GM12878 (cell line): ENCODE results near the gene PKMYT1. TPM values are rescaled to one million over a fixed set of nuclear protein-coding genes. Genes with fewer than 3 reads are reported as not detected.

Source experiments
- ATAC-seq: fragments of 200-7000 bp; cut with Tn5 transposase; 3 replicates; pipeline ENCODE4 v1.9.1; 2020; ENCODE audit warnings: mild to moderate bottlenecking, moderate library complexity
- BruUV-seq: library from RNA; stranded (reverse); fragments of 400-500 nt; replicated peaks from 2 replicates; lab custom pipeline; 2021; lab: Mats Ljungman, UMichigan
- CTCF ChIA-PET: fragments of 300-600 bp; sonication (Branson Sonifier 250); formaldehyde crosslinking; extraction: SDS; loops from one replicate; lab custom pipeline; 2021; ENCODE audit warnings: inconsistent platforms; lab: Yijun Ruan, JAX
- POLR2A ChIA-PET: fragments of 350-600 bp; formaldehyde crosslinking; extraction: SDS; loops from one replicate; lab custom pipeline; 2021; ENCODE audit warnings: inconsistent platforms; lab: Charles Lee
- RAD21 ChIA-PET: fragments of 300-600 bp; sonication (Branson Sonifier 250); formaldehyde crosslinking; loops from one replicate; lab custom pipeline; 2023; ENCODE audit warnings: antibody characterized with exemption; ENCODE audit not compliant: unreplicated experiment; lab: Charles Lee
- SMC1A ChIA-PET: fragments of 300-600 bp; sonication (Branson Sonifier 250); formaldehyde crosslinking; loops from one replicate; lab custom pipeline; 2023; ENCODE audit not compliant: unreplicated experiment, uncharacterized antibody; lab: Charles Lee
- DNase-seq: peaks from one replicate; pipeline ENCODE4 v3.0.0-alpha.2; 2011; ENCODE audit warnings: low read depth, low spot score
- FAIRE-seq: peaks from 3 replicates; lab custom pipeline; 2011; peaks lifted over from hg19 to GRCh38; lab: Jason Lieb, UNC
- H2AFZ ChIP-seq: 2 replicates; pipeline ENCODE4 v1.6.0; 2011; ENCODE audit warnings: low read depth, low read length, control low read depth; ENCODE audit not compliant: control insufficient read depth
- H3K27ac ChIP-seq: 2 replicates; pipeline ENCODE4 v1.5.1; 2011; ENCODE audit warnings: control low read depth; ENCODE audit not compliant: control insufficient read depth, insufficient read depth
- H3K27me3 ChIP-seq, 2 experiments: replicated peaks in 1 of 2; 2 replicates each; pipeline versions ENCODE4 v1.6.0 to v1.6.1; 2011; ENCODE audit warnings: low read length in 1 of 2; ENCODE audit not compliant: control insufficient read depth in 2 of 2, insufficient read depth in 2 of 2
- H3K36me3 ChIP-seq, 2 experiments: 2 replicates each; pipeline ENCODE4 v1.5.1; 2011; ENCODE audit warnings: low read length in 1 of 2; ENCODE audit not compliant: control insufficient read depth in 2 of 2, insufficient read depth in 2 of 2
- H3K4me1 ChIP-seq: 2 replicates; pipeline ENCODE4 v1.6.1; 2011; ENCODE audit warnings: mild to moderate bottlenecking, low read length, moderate library complexity, mixed read lengths; ENCODE audit not compliant: control insufficient read depth, insufficient read depth
- H3K4me2 ChIP-seq: 2 replicates; pipeline ENCODE4 v1.6.0; 2011; ENCODE audit warnings: control low read depth; ENCODE audit not compliant: control insufficient read depth, insufficient read depth
- H3K4me3 ChIP-seq: fragments of 200-600 bp; sonication (generic); 2 replicates; pipeline ENCODE4 v1.5.1; 2016
- H3K79me2 ChIP-seq: 2 replicates; pipeline ENCODE4 v1.6.0; 2011; ENCODE audit warnings: low read length; ENCODE audit not compliant: control insufficient read depth, insufficient read depth
- H3K9ac ChIP-seq: 2 replicates; pipeline ENCODE4 v1.8.0; 2011; ENCODE audit warnings: low read length, control low read depth, mixed read lengths; ENCODE audit not compliant: control insufficient read depth, insufficient read depth
- H3K9me3 ChIP-seq: replicated peaks from 3 replicates; pipeline ENCODE4 v1.5.1; 2011; ENCODE audit warnings: mild to moderate bottlenecking, low read length; ENCODE audit not compliant: control insufficient read depth, insufficient read depth
- H4K20me1 ChIP-seq: 2 replicates; pipeline ENCODE4 v1.6.0; 2011; ENCODE audit not compliant: control insufficient read depth, insufficient read depth
- BCL11A ChIP-seq: IDR thresholded peaks from 2 replicates; pipeline ENCODE4 v1.6.1; 2011; ENCODE audit warnings: low read depth, low read length
- BRCA1 ChIP-seq: IDR thresholded peaks from 2 replicates; pipeline ENCODE4 v1.6.1; 2011; ENCODE audit warnings: low read depth, low read length, improper control_type of control experiment
- DPF2 ChIP-seq: fragments of 450-650 bp; IDR thresholded peaks from 2 replicates; pipeline ENCODE4 v1.6.1; 2017; ENCODE audit warnings: mild to moderate bottlenecking
- GATAD2B ChIP-seq: fragments of 450-650 bp; conservative IDR thresholded peaks from 2 replicates; pipeline ENCODE4 v1.6.1; 2017; ENCODE audit warnings: low read depth, mild to moderate bottlenecking, moderate library complexity
- IKZF1 ChIP-seq: fragments of 450-650 bp; conservative IDR thresholded peaks from 2 replicates; pipeline ENCODE4 v1.6.1; 2017; ENCODE audit warnings: antibody characterized with exemption, mild to moderate bottlenecking
- MEF2B ChIP-seq: fragments of 450-650 bp; IDR thresholded peaks from 2 replicates; pipeline ENCODE4 v1.6.1; 2018; ENCODE audit warnings: mild to moderate bottlenecking, moderate library complexity; ENCODE audit not compliant: partially characterized antibody, poor library complexity, severe bottlenecking
- MTA2 ChIP-seq: fragments of 450-650 bp; IDR thresholded peaks from 2 replicates; pipeline ENCODE4 v1.6.1; 2016; ENCODE audit warnings: low read depth, mild to moderate bottlenecking, moderate library complexity
- TARDBP ChIP-seq: IDR thresholded peaks from 2 replicates; pipeline ENCODE4 v1.6.1; 2016; ENCODE audit warnings: borderline replicate concordance
- TCF3 ChIP-seq: IDR thresholded peaks from 2 replicates; pipeline ENCODE4 v1.6.1; 2012; ENCODE audit warnings: low read depth, mild to moderate bottlenecking, low read length, borderline replicate concordance; ENCODE audit not compliant: insufficient read depth
- ZNF207 ChIP-seq: fragments of 450-650 bp; IDR thresholded peaks from 2 replicates; pipeline ENCODE4 v1.6.1; 2014; ENCODE audit warnings: antibody characterized with exemption, mild to moderate bottlenecking, borderline replicate concordance
- ZNF217 ChIP-seq: fragments of 450-650 bp; IDR thresholded peaks from 2 replicates; pipeline ENCODE4 v1.6.1; 2017; ENCODE audit warnings: antibody characterized with exemption, mild to moderate bottlenecking
- WGBS: methylation state at CpG from one replicate; pipeline ENCODE4 v1.1.6; 2016; ENCODE audit warnings: low lambda C conversion rate; ENCODE audit not compliant: insufficient replicate concordance, insufficient coverage; ENCODE audit errors: missing lambda C conversion rate; 5-methylcytosine and 5-hydroxymethylcytosine counted together
- in situ Hi-C: fragments of 300-500 bp; cut with MboI; formaldehyde crosslinking; loops from 9 replicates; pipeline ENCODE4 v1.14.3; 2018; ENCODE audit warnings: mixed read lengths
- intact Hi-C: fragments of 100-400 bp; cut with micrococcal nuclease; formaldehyde crosslinking; loops from one replicate; pipeline ENCODE4 v1.14.2; 2022; ENCODE audit not compliant: unreplicated experiment
- polyA plus RNA-seq, 11 experiments: library from polyadenylated mRNA; depleted of rRNA in 4 of 11; unstranded in 6 of 11; stranded (reverse) in 5 of 11; fragments of >200 nt; fragmentation: Nextera tagmentation in 4 of 11; fragmentation: Illumina TruSeq in 1 of 11; extraction: Ambion mirVana in 4 of 11; extraction: Trizol in 1 of 11; gene quantifications; 1 replicate in 1 of 11; 2 replicates in 10 of 11; pipeline versions ENCODE4 v1.2.1 to v1.2.3, GENCODE V29; 2011 to 2016; ENCODE audit warnings: inconsistent platforms in 2 of 11, missing spikeins in 2 of 11, low read depth in 1 of 11
- total RNA-seq, 4 experiments: library from RNA; depleted of rRNA in 3 of 4; stranded (reverse); fragments of >200 nt in 3 of 4; fragmentation: Illumina TruSeq in 1 of 4; extraction: Trizol in 1 of 4; gene quantifications; 2 replicates each; pipeline versions ENCODE4 v1.2.1 to v1.2.3, GENCODE V29; 2013 to 2021
- TF ChIP-seq, protein P1 (sequence below): fragments of 150-350 bp; IDR thresholded peaks from 2 replicates; pipeline ENCODE4 v1.6.1; 2014; ENCODE audit warnings: mild to moderate bottlenecking, low read depth, low read length
- TF ChIP-seq, protein P2 (sequence below): IDR thresholded peaks from 2 replicates; pipeline ENCODE4 v1.6.1; 2012; ENCODE audit warnings: improper control_type of control experiment, low read depth, low read length; ENCODE audit not compliant: insufficient replicate concordance

The PKMYT1 gene
- total and polyA plus RNA-seq, 10 of the 15 experiments (the other 5 are each of a cell fraction or from before 2014, with no cell fraction given), result 4.6 to 101 (median 29.9) TPM

DNA sequence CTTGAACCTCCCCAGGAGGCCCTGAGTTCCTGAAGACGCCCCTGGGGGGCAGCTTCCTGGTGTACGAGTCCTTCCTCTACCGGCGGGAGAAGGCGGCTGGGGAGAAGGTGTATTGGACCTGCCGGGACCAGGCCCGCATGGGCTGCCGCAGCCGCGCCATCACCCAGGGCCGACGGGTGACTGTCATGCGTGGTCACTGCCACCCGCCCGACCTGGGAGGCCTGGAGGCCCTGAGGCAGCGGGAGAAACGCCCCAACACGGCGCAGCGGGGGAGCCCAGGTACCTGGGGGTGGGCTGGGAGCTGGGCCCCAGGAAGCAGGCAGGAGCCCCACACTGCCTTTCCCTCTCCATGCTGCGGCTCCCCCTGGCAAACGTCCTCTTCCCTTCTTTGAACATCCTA lies 46.5 kb downstream of the PKMYT1 start:
- H2AFZ ChIP-seq, result no peak overlapping the region
- no peaks in the 10 kb centered on the region for H3K9me3 ChIP-seq
- H3K79me2 ChIP-seq, result no peaks in the 10 kb centered on the region
- POLR2A ChIA-PET, result no interaction called here
- DNase-seq, result no peak
- no peaks in the 10 kb centered on the region for H3K4me1 ChIP-seq
- SMC1A ChIA-PET, result no interaction called here
- TF ChIP-seq, protein P1, sequence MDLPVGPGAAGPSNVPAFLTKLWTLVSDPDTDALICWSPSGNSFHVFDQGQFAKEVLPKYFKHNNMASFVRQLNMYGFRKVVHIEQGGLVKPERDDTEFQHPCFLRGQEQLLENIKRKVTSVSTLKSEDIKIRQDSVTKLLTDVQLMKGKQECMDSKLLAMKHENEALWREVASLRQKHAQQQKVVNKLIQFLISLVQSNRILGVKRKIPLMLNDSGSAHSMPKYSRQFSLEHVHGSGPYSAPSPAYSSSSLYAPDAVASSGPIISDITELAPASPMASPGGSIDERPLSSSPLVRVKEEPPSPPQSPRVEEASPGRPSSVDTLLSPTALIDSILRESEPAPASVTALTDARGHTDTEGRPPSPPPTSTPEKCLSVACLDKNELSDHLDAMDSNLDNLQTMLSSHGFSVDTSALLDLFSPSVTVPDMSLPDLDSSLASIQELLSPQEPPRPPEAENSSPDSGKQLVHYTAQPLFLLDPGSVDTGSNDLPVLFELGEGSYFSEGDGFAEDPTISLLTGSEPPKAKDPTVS, result no peak
- no peak for TF ChIP-seq MTA2
- TF ChIP-seq BCL11A, result no peak
- TF ChIP-seq DPF2, result no peak
- no peak for TF ChIP-seq MEF2B
- no peak for TF ChIP-seq TARDBP
- TF ChIP-seq IKZF1, result no peak
- no peak for FAIRE-seq
- no peak overlapping the region for H3K4me3 ChIP-seq
- BruUV-seq, result no TSS peak
- RAD21 ChIA-PET, result no interaction called here
- H3K4me2 ChIP-seq, result no peak overlapping the region
- no peaks in the 10 kb centered on the region for H3K27me3 ChIP-seq
- no peak overlapping the region for H3K27ac ChIP-seq
- H3K9ac ChIP-seq, result no peak overlapping the region
- 89% methylated on average over 21 of the region's 22 CpGs for WGBS
- H4K20me1 ChIP-seq, result no peaks in the 10 kb centered on the region
- CTCF ChIA-PET, result no interaction called here
- in situ Hi-C loops (no loop called here), intact Hi-C loops (no loop called here)
- ATAC-seq, result no peak
- H3K36me3 ChIP-seq, result peaks cover 0 to 23% of the 10 kb centered on the region in 2 experiments; a peak in 2 of 4 replicates

DNA sequence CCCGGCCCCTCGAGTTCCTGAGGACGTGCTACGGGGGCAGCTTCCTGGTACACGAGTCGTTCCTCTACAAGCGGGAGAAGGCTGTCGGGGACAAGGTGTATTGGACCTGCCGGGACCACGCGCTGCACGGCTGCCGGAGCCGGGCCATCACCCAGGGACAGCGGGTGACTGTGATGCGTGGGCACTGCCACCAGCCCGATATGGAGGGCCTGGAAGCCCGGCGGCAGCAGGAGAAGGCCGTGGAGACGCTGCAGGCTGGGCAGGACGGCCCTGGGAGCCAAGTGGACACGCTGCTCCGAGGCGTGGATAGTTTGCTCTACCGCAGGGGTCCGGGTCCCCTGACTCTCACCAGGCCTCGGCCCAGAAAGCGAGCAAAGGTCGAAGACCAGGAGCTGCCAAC lies 47.1 kb downstream of the PKMYT1 start:
- intact Hi-C loops, result no loop called here
- FAIRE-seq (no peak), ATAC-seq (no peak), DNase-seq (no peak)
- Histone ChIP-seq H3K79me2 (no peaks in the 10 kb centered on the region), H3K4me2 (no peak overlapping the region), H3K36me3 (peaks cover 0 to 20% of the 10 kb centered on the region in 2 experiments; a peak in 2 of 4 replicates), H4K20me1 (no peaks in the 10 kb centered on the region), H3K4me1 (no peaks in the 10 kb centered on the region), H3K9me3 (no peaks in the 10 kb centered on the region), H3K9ac (no peak overlapping the region), H2AFZ (no peak overlapping the region), H3K27ac (no peak overlapping the region), H3K27me3 (no peaks in the 10 kb centered on the region), H3K4me3 (no peak overlapping the region)
- 93% methylated on average over 30 of the region's 30 CpGs for WGBS
- ChIA-PET RAD21 (no interaction called here), POLR2A (no interaction called here), CTCF (no interaction called here), SMC1A (no interaction called here)
- no TSS peak for BruUV-seq
- in situ Hi-C loops, result no loop called here
- TF ChIP-seq MTA2 (no peak), BRCA1 (no peak), GATAD2B (no peak), ZNF217 (no peak), ZNF207 (no peak), TCF3 (no peak)
- TF ChIP-seq, protein P2, sequence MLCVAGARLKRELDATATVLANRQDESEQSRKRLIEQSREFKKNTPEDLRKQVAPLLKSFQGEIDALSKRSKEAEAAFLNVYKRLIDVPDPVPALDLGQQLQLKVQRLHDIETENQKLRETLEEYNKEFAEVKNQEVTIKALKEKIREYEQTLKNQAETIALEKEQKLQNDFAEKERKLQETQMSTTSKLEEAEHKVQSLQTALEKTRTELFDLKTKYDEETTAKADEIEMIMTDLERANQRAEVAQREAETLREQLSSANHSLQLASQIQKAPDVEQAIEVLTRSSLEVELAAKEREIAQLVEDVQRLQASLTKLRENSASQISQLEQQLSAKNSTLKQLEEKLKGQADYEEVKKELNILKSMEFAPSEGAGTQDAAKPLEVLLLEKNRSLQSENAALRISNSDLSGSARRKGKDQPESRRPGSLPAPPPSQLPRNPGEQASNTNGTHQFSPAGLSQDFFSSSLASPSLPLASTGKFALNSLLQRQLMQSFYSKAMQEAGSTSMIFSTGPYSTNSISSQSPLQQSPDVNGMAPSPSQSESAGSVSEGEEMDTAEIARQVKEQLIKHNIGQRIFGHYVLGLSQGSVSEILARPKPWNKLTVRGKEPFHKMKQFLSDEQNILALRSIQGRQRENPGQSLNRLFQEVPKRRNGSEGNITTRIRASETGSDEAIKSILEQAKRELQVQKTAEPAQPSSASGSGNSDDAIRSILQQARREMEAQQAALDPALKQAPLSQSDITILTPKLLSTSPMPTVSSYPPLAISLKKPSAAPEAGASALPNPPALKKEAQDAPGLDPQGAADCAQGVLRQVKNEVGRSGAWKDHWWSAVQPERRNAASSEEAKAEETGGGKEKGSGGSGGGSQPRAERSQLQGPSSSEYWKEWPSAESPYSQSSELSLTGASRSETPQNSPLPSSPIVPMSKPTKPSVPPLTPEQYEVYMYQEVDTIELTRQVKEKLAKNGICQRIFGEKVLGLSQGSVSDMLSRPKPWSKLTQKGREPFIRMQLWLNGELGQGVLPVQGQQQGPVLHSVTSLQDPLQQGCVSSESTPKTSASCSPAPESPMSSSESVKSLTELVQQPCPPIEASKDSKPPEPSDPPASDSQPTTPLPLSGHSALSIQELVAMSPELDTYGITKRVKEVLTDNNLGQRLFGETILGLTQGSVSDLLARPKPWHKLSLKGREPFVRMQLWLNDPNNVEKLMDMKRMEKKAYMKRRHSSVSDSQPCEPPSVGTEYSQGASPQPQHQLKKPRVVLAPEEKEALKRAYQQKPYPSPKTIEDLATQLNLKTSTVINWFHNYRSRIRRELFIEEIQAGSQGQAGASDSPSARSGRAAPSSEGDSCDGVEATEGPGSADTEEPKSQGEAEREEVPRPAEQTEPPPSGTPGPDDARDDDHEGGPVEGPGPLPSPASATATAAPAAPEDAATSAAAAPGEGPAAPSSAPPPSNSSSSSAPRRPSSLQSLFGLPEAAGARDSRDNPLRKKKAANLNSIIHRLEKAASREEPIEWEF, result no peak
